ENCODE data around the gene USP12.
"Not testable (repeated sequence)": the region's sequence is repeated elsewhere in the genome, so short reads cannot be mapped to it uniquely, and the experiment has no call there.

The USP12 gene

GRCh38 chr13:27149702-27150101 lies 21.9 kb downstream of the USP12 start:
- no peak for DNase-seq (ENCODE audit: low spot score)

GRCh38 chr13:27148900-27149299 lies 22.7 kb downstream of the USP12 start:
- DNase-seq (ENCODE audit: low spot score): no peak

- no peak for DNase-seq (ENCODE audit: low spot score)
These were observed 24.0 kb downstream of the USP12 start for GRCh38 chr13:27147530-27148170.

GRCh38 chr13:27141746-27142145 lies 29.9 kb downstream of the USP12 start:
- no peak for DNase-seq (ENCODE audit: low spot score)

GRCh38 chr13:27141159-27141558 lies 30.5 kb downstream of the USP12 start:
- not testable (repeated sequence) for DNase-seq (ENCODE audit: low spot score)

GRCh38 chr13:27140060-27140459 lies 31.6 kb downstream of the USP12 start:
- DNase-seq (ENCODE audit: low spot score): no peak

GRCh38 chr13:27139565-27139964 lies 32.0 kb downstream of the USP12 start:
- DNase-seq (ENCODE audit: low spot score): no peak

- DNase-seq (ENCODE audit: low spot score): no peak
These were observed 33.0 kb downstream of the USP12 start for GRCh38 chr13:27138457-27139093.

GRCh38 chr13:27137759-27138158 lies 33.9 kb downstream of the USP12 start:
- DNase-seq (ENCODE audit: low spot score): peak; percentile 21

GRCh38 chr13:27135023-27135422 lies 36.6 kb downstream of the USP12 start:
- no peak for DNase-seq (ENCODE audit: low spot score)

GRCh38 chr13:27133889-27134288 lies 37.7 kb downstream of the USP12 start:
- DNase-seq (ENCODE audit: low spot score): no peak

GRCh38 chr13:27132538-27132937 lies 39.1 kb downstream of the USP12 start:
- no peak for DNase-seq (ENCODE audit: low spot score)

GRCh38 chr13:27131906-27132305 lies 39.7 kb downstream of the USP12 start:
- no peak for DNase-seq (ENCODE audit: low spot score)

GRCh38 chr13:27130979-27131623 lies 40.5 kb downstream of the USP12 start:
- no peak for DNase-seq (ENCODE audit: low spot score)

- no peak for DNase-seq (ENCODE audit: low spot score)
These were observed 41.2 kb downstream of the USP12 start for GRCh38 chr13:27130223-27130978.

GRCh38 chr13:27128825-27129627 lies 42.6 kb downstream of the USP12 start:
- no peak for DNase-seq (ENCODE audit: low spot score)

- DNase-seq (ENCODE audit: low spot score): no peak
These were observed 44.8 kb downstream of the USP12 start for GRCh38 chr13:27126859-27127258.

- no peak for DNase-seq (ENCODE audit: low spot score)
These were observed 46.0 kb downstream of the USP12 start for GRCh38 chr13:27125357-27126282.

- no peak for DNase-seq (ENCODE audit: low spot score)
These were observed 47.0 kb downstream of the USP12 start for GRCh38 chr13:27124571-27124970.

- DNase-seq (ENCODE audit: low spot score): not testable (repeated sequence)
These were observed 48.2 kb downstream of the USP12 start for GRCh38 chr13:27123445-27123844.

- DNase-seq (ENCODE audit: low spot score): no peak
These were observed 49.6 kb downstream of the USP12 start for GRCh38 chr13:27122036-27122435.

Data from pons (tissue), 1 donor.